Caki2 (cell line): ENCODE results near the gene MMP24. TPM values are rescaled to one million over a fixed set of nuclear protein-coding genes. Genes with fewer than 3 reads are reported as not detected.
"Not testable (repeated sequence)": the region's sequence is repeated elsewhere in the genome, so short reads cannot be mapped to it uniquely, and the experiment has no call there.

Source experiments
- DNase-seq: peaks from one replicate; pipeline ENCODE4 v3.0.0-alpha.2; 2015; ENCODE audit warnings: low read depth
- in situ Hi-C: cut with HindIII; loops from 2 replicates; pipeline ENCODE4 v1.10.0; 2016; ENCODE audit warnings: low sequenced_read_pairs, low pct_unique_long_range_greater_than_20kb, mixed read lengths
- total RNA-seq: library from RNA; depleted of rRNA; stranded (reverse); fragments of >200 nt; shearing (Covaris generic); gene quantifications from 2 replicates; pipeline ENCODE4 v1.2.3, GENCODE V29; 2014; ENCODE audit warnings: low replicate concordance

MMP24 gene
- total RNA-seq, 1 experiment from 2014 or later = 14.3 TPM

DNA sequence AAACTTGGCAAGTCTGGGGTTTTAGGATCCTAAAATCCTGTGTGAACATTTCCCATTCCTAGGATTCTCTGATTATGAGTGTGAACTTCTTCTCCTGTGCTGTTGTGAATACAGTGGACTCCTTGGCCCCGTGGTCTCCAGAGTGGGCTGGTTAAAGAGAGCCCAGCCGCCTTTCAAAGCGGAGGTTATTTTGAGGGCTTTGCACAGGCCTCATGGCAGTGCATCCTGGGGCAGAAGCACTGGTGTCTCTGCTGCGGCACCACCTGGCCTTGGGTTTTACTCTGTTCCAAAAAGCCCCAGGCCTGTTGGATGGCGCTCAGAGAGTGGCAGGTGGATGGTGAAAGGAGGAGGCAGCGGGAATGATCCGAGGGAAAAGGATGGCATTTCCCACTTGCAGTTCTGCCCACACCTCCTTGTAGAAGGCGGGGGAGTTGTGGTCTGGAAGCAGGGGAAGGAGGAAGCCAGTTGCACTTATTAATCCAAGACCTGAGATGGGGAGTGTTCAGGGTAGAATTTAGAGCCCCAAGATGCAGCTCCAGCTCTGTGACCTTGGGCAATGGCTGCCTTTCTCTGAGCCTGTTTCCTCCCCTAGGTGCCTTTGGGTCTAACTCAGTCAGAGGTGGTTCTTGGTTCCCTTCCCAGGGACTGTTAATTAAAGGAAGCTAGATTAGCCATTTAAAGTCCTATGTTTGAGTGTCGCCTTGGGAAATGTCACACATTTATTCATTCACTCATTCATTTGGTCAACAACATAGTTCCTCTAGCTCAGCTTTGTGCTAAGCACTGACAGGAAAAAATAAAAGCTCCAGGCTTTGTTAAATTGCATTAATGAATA, 22.4 kb downstream of the MMP24 start:
- DNase-seq = no peak
- in situ Hi-C loops = no loop called here

DNA sequence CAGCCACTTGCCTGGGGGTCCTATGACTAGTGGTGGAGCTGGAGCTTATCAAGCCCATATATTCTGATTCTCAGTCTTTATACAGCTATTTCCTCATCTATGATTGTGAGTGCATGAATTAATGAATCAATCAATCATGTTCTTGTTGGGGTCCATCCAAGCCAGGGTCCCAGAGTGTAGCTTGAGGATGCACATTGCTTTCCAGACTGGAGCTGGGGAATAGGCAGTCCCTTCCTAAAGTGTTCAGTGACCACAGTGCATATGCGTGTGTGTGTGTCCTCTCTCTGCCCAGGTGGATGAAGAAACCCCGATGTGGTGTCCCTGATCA, 25.1 kb downstream of the MMP24 start:
- in situ Hi-C loops = no loop called here
- DNase-seq = no peak

DNA sequence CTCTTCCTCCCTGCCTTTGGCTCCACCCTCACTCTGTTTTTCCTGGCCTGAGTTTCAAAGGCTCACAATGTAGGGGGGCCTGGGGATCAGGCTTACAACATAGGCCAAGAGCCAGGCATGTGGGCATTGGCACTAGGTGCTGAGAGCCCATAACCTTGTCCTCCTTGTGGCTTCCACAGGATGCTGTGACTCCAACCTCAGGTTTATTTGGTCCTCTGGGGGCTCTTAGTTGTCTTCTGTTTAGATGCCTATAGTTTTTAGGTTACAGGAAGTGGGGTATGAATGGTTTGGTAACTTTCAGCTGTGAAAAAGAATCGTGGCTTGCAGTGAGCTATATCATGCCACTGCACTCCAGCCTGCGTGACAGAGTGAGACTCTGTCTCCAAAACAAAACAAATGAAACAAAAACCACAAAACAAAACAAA, 25.6 kb downstream of the MMP24 start:
- no peak for DNase-seq
- in situ Hi-C loops = no loop called here

DNA sequence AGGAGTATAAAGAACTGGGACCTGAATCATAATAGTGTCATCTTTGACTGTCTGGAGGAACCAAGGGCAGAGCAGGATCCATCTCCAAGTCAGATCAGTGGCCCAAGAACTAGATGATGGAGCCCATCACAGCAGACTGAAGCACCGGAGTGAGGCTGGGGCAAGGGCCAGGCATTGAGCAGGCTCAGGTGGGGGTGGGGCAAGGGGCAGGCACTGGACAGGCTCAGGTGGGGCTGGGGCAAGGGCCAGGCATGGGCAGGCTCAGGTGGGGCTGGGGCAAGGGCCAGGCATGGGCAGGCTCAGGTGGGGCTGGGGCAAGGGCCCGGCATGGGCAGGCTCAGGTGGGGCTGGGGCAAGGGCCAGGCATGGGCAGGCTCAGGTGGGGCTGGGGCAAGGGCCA, 26.1 kb downstream of the MMP24 start:
- in situ Hi-C loops, DNase-seq: not testable (repeated sequence)

DNA sequence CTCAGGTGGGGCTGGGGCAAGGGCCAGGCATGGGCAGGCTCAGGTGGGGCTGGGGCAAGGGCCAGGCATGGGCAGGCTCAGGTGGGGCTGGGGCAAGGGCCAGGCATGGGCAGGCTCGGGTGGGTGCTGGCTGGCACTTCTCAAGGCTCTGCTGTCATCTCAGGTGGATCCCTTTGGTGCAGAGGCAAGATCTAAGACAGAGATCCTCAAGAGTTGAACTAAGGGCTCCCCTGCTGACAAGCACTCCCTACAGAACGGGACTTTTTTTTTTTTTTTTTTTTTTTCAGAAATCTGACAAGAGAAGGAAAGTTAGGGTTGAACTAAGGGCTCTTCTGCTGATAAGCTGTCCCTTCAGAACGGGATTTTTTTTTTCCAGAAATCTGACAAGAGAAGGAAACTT, 26.5 kb downstream of the MMP24 start:
- DNase-seq = no peak
- in situ Hi-C loops = no loop called here

DNA sequence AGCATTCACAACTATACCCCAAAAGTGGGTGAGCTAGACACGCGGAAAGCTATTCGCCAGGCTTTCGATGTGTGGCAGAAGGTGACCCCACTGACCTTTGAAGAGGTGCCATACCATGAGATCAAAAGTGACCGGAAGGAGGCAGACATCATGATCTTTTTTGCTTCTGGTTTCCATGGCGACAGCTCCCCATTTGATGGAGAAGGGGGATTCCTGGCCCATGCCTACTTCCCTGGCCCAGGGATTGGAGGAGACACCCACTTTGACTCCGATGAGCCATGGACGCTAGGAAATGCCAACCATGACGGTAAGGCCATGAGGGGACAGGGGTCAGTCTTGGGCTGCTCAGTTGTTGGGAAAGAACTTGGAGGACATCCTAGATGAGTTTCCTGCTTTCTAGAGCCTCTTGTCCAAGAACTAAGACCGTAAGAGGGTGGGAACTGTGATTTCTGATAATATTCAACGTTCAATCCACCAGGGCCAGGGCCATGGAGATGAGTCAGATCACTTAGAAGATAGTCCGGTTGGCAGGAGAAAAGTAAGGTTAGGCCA, 28.0 kb downstream of the MMP24 start:
- in situ Hi-C loops = no loop called here
- no peak for DNase-seq

DNA sequence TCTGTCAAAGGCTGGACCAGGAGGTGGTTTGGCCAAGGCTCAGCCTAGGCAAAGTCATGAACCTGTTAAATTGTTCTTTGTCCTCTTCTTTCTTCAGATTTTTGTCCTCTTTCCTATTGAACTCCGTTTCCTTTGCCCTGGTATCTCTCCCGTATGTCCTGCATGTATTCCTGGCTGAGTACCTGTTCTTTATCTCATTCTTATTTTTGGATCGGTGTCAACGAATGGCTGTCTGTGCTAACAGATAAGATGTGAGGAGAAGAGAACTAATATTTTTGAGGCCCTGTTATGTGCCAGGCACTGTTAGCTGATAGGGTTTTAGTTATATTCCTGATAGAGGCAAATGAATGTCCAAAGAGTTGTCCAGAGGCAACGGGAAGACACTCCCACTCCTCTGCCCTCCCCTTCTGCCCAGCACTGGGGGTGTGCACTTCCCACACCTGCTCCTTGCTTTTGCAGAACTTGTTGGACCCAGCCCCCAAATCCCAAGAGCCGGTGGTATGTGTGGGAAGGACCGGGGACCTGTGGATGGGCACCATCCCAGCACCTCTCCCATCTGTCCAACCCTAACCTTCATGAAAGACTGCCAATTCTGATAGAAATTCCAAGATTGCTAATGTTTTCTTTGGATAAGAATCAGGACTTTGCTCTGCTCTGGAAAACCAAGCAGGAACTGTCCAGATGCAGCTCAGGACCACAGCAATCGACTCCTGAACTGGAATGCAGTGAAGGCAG, 30.9 kb downstream of the MMP24 start:
- in situ Hi-C loops = no loop called here

DNA sequence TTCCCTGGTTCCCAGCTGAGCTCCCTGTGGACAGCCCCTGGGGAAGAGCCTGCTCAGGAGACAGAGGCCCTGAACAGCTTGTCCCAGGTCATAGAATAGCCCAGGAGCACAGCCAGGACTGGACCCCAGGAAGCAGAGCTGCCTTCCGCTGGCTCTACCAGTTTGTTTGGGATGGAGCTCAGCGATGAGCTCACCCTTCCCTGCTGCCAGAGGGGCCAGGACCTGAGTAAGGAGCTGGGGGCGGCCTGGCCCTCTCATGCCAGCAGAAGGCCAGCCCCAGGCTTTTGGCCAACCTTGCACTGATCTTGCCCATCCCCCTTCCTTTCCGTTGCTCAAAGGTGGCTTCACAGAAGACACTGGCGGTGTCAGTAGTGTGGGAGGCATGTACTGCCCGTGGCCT, 33.9 kb downstream of the MMP24 start:
- no peak for DNase-seq
- in situ Hi-C loops = loop anchor here (10.0 kb wide), 1 partner anchor 66 kb away; no protein-coding TSS in a partner anchor

More for the DNA sequence above, 30.9 kb downstream of the MMP24 start:
- DNase-seq = peak; percentile 50

DNA sequence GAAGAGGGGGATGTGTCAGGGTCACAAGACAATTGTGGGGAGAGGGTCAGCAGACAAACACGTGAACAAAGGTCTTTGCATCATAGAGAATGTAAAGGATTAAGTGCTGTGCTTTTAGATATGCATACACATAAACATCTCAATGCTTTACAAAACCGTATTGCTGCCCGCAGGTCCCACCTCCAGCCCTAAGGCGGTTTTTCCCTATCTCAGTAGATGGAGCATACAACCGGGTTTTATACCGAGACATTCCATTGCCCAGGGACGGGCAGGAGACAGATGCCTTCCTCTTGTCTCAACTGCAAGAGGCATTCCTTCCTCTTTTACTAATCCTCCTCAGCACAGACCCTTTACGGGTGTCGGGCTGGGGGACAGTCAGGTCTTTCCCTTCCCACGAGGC, 35.8 kb downstream of the MMP24 start:
- in situ Hi-C loops = loop anchor here (10.0 kb wide), 1 partner anchor 68 kb away; no protein-coding TSS in a partner anchor
- not testable (repeated sequence) for DNase-seq

DNA sequence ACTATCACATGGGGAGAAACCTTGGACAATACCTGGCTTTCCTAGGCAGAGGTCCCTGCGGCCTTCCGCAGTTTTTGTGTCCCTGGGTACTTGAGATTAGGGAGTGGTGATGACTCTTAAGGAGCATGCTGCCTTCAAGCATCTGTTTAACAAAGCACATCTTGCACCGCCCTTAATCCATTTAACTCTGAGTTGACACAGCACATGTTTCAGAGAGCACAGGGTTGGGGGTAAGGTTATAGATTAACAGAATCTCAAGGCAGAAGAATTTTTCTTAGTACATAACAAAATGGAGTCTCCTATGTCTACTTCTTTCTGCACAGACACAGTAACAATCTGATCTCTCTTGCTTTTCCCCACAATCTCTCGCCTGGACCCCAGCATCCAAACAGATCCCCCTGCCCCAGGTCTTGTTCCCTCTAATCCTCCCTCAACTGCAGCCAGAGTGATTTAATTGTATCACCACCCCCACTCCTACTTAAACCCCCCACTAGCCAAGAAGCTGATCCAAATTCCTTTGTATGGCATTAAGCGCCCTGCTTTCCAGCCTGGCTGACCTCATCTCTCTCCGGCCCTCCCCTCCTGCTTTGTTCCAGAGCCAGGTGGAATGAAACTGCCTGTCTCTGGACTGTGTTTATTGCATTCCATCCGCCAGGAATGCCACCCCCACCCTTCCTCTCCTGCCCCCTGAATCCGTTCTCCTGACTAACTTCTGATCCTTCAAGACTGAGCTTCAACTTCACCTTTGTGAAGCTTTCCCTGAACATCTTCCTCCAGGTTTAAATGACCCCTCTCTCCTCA, 36.4 kb downstream of the MMP24 start:
- DNase-seq = peak; percentile 94

DNA sequence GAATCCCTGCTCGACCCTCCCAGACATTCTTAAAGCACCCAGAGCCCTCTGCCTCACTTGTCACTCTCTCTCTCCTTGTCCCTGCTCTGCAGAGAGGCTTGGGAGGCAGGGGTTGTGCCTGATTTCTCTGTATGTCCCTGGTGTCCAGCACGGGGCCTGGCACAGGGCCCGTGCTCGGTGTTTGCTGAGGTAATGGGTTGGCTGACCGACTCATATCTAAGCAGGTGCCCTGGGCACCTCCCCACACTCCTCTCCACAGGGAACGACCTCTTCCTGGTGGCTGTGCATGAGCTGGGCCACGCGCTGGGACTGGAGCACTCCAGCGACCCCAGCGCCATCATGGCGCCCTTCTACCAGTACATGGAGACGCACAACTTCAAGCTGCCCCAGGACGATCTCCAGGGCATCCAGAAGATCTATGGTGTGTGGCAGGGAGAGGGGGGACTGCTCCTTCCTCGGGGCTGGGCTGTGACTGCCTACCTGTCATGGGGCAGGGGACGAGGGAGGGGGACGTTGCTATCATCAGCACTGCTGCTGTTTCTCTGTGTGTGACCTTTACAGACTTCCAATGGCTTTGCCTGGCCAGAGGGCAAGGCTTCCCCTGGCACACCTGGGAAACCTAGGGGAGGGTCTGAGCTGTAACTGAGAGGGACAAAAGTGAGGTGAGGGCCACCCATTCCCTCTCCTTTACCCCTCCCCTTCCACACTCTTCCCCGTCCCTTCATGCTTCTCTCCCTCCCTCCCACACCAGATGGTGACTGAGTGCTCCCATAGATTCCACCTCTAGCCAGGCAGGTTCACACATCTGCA, 37.2 kb downstream of the MMP24 start:
- in situ Hi-C loops = loop anchor here (10.0 kb wide), 1 partner anchor 69 kb away; no protein-coding TSS in a partner anchor
- DNase-seq = no peak

More for the DNA sequence above, 36.4 kb downstream of the MMP24 start:
- in situ Hi-C loops = loop anchor here (10.0 kb wide), 1 partner anchor 68 kb away; no protein-coding TSS in a partner anchor

DNA sequence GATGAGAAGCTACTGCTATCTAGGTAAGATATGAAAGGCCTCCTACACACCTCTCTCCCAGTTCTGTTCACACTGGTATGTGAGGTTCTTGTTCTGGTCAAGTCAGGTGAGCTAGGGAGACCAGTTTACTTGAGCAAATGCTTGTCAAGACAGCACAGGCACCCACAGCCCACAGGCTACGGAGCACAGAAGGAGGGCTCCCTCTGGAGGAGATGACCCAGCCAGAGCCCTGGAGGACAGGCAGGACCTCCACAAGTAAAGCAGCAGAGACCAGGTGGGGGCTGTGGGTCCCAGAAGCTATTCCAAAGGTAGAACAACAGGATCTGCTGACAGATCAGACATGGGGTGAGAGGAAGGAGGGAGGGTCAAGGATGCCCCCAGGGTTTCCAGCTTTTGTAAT, 38.3 kb downstream of the MMP24 start:
- in situ Hi-C loops = loop anchor here (10.0 kb wide), 1 partner anchor 70 kb away; no protein-coding TSS in a partner anchor
- peak; percentile 55 for DNase-seq

DNA sequence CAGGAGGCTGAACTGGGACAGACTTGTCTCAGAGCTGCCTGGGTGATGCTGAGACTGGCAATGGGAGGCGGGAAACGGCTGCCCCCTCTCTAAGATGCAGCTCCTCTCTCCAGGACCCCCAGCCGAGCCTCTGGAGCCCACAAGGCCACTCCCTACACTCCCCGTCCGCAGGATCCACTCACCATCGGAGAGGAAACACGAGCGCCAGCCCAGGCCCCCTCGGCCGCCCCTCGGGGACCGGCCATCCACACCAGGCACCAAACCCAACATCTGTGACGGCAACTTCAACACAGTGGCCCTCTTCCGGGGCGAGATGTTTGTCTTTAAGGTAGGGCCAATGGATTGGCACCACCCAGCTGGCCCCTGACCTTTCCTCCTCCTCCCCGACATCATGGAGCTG, 40.6 kb downstream of the MMP24 start:
- in situ Hi-C loops = loop anchor here (10.0 kb wide), 1 partner anchor 72 kb away; no protein-coding TSS in a partner anchor
- DNase-seq = no peak

DNA sequence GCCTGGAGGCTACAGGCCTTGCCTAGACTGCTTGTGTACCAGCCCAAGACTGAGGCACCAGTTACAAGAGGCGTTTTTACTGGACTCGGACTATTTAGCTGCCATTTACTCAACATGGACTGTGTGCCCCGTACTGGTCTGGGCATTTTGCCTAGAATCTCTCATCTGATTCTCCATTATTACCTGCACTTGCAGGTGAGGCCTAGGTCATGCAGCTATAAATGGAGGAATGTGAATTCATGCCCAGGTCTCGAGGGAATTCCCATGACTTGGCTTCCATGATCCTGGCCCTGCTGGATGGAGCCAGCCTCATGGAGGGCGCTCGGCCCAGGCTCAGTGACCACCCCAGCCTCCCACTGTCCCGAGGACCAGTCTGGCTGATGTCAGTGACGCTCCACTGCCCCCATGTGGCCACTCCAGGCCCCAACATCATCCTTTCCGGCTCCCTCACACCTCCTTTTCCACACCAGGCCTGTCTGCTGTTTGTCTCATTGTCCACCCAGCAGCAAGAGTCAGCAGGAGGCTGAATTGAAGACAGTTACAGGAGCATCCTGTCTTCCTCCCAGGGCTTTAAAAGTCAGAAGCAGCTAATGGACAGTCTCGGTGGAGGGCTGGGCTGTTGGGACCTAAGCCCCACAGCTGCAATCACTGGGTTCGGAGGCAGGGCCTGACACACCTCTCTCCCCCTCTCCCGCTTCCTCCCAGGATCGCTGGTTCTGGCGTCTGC, 42.7 kb downstream of the MMP24 start:
- in situ Hi-C loops = loop anchor here (10.0 kb wide), 1 partner anchor 74 kb away; no protein-coding TSS in a partner anchor
- DNase-seq = peak; percentile 61

DNA sequence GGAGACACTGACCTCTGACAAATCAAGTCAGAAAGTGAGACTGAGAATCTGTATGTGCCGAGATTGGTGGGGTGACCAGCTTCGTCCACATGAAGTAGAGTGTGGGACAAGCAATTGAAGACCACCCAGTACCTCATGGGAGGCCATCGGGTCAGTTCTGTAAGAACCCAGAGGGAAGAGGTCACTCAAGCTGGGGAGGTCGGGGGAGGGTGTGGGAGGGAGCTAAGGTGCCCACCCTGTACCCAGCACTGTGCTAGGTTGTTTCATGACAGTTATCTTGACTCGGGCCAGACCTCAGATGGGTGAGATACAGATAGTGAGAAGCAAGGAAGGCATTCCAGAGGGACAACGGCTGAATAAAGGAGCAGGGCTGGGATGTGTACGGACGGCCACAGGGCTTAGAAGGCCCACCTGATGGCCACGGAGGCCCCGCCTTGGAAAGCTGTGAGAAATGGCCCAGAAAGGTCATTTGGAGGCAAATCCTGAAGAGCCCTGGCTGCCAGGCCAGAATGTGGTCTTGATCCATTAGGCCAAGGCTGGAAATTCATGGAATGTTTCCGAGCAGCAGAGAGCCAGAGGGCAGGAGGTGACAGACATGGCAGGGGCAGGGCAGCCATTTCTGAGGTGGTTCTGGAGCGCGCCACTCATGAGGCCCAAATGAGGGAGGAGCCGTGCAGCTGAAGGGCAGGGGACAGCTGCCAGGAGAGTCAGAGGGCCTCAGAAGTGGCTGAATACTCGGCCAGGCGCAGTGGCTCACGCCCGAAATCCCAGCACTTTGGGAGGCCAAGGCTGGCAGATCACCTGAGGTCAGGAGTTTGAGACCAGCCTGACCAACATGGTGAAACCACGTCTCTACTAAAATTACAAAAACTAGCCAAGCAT, 43.8 kb downstream of the MMP24 start:
- DNase-seq = no peak
- in situ Hi-C loops = no loop called here
